H1 (cell line): ENCODE results near the gene SSH2. TPM values are rescaled to one million over a fixed set of nuclear protein-coding genes. Genes with fewer than 3 reads are reported as not detected.

Experiments
- CTCF ChIA-PET: fragments of 300-600 bp; sonication (Branson Sonifier 250); formaldehyde crosslinking; loops from one replicate; lab custom pipeline; 2021; ENCODE audit not compliant: partially characterized antibody; lab: Charles Lee
- POLR2A ChIA-PET: fragments of 300-600 bp; sonication (Branson Sonifier 250); formaldehyde crosslinking; loops from one replicate; lab custom pipeline; 2021; ENCODE audit warnings: inconsistent platforms; ENCODE audit not compliant: partially characterized antibody; lab: Charles Lee
- DNase-seq, 2 experiments: peaks; one replicate each; pipeline versions ENCODE4 v3.0.0 to v3.0.0-alpha.2; 2010 to 2022; ENCODE audit warnings: low spot score in 2 of 2, low read depth in 1 of 2, mixed read lengths in 1 of 2
- FAIRE-seq: peaks from 2 replicates; lab custom pipeline; 2011; peaks lifted over from hg19 to GRCh38; lab: Jason Lieb, UNC
- H2AFZ ChIP-seq: 2 replicates; pipeline ENCODE4 v1.8.1; 2012; ENCODE audit warnings: low read length, inconsistent platforms
- H2AK5ac ChIP-seq: 2 replicates; pipeline ENCODE4 v1.6.1; 2013; ENCODE audit warnings: low read depth, low read length
- H2BK120ac ChIP-seq: replicated peaks from 2 replicates; pipeline ENCODE3; 2013; ENCODE audit warnings: low read depth, low read length, inconsistent platforms
- H2BK12ac ChIP-seq: 2 replicates; pipeline ENCODE4 v1.6.1; 2013; ENCODE audit warnings: low read depth, low read length
- H2BK15ac ChIP-seq: 2 replicates; pipeline ENCODE4 v1.6.1; 2013; ENCODE audit warnings: low read length
- H2BK20ac ChIP-seq: 2 replicates; pipeline ENCODE4 v1.6.1; 2013; ENCODE audit warnings: low read length
- H2BK5ac ChIP-seq: 2 replicates; pipeline ENCODE4 v1.6.1; 2013; ENCODE audit warnings: low read depth, low read length
- H3K14ac ChIP-seq: 2 replicates; pipeline ENCODE4 v1.6.1; 2013; ENCODE audit warnings: inconsistent platforms; ENCODE audit not compliant: insufficient read length
- H3K18ac ChIP-seq: 2 replicates; pipeline ENCODE4 v1.6.1; 2013; ENCODE audit warnings: low read length; ENCODE audit errors: extremely low read depth
- H3K23ac ChIP-seq: 2 replicates; pipeline ENCODE4 v1.6.1; 2013; ENCODE audit warnings: inconsistent platforms; ENCODE audit not compliant: insufficient read length
- H3K23me2 ChIP-seq: 2 replicates; pipeline ENCODE4 v1.6.1; 2013; ENCODE audit warnings: low read depth, low read length
- H3K27ac ChIP-seq: 2 replicates; pipeline ENCODE4 v1.6.1; 2011; ENCODE audit warnings: low read depth, low read length, inconsistent platforms
- H3K27me3 ChIP-seq, 4 experiments: replicated peaks in 1 of 4; 1 replicate in 1 of 4; 2 replicates in 3 of 4; pipeline versions ENCODE4 v1.6.1 to v1.8.1; 2011 to 2013; ENCODE audit warnings: low read length in 3 of 4, mild to moderate bottlenecking in 3 of 4, inconsistent platforms in 2 of 4, mixed read lengths in 2 of 4, moderate library complexity in 1 of 4; ENCODE audit not compliant: control insufficient read depth in 3 of 4, insufficient read depth in 3 of 4; ENCODE audit errors: extremely low read depth in 1 of 4
- H3K36me3 ChIP-seq, 4 experiments: 2 replicates each; pipeline versions ENCODE4 v1.6.1 to v1.8.1; 2011 to 2013; ENCODE audit warnings: mild to moderate bottlenecking in 4 of 4, low read length in 3 of 4, moderate library complexity in 2 of 4, control low read depth in 1 of 4, inconsistent platforms in 1 of 4; ENCODE audit not compliant: insufficient read depth in 4 of 4, control insufficient read depth in 2 of 4
- H3K4ac ChIP-seq: replicated peaks from 2 replicates; pipeline ENCODE3; 2013; ENCODE audit warnings: low read length, low read depth, mixed read lengths, inconsistent platforms; ENCODE audit not compliant: insufficient read length
- H3K4me1 ChIP-seq, 4 experiments: replicated peaks in 1 of 4; 1 replicate in 1 of 4; 2 replicates in 3 of 4; pipeline versions ENCODE4 v1.6.1 to v1.8.1; 2011 to 2013; ENCODE audit warnings: low read length in 3 of 4, inconsistent platforms in 2 of 4, mixed read lengths in 1 of 4; ENCODE audit not compliant: insufficient read depth in 4 of 4, control insufficient read depth in 3 of 4
- H3K4me2 ChIP-seq, 2 experiments: 2 replicates each; pipeline versions ENCODE4 v1.6.1 to v1.8.1; 2011 to 2013; ENCODE audit warnings: low read depth in 2 of 2, low read length in 2 of 2, control low read depth in 1 of 2, inconsistent platforms in 1 of 2, mild to moderate bottlenecking in 1 of 2; ENCODE audit not compliant: insufficient read depth in 1 of 2
- H3K4me3 ChIP-seq, 4 experiments: fragments of 200-600, 300-600 bp in 1 of 4; sonication (generic), shearing (Covaris generic), sonication (Bioruptor Twin) in 1 of 4; 2 replicates each; pipeline versions ENCODE4 v1.5.1 to v1.8.1; 2011 to 2016; ENCODE audit warnings: low read length in 4 of 4, low read depth in 3 of 4, control low read depth in 2 of 4, inconsistent platforms in 2 of 4, mild to moderate bottlenecking in 2 of 4, mixed read lengths in 1 of 4, moderate library complexity in 1 of 4; ENCODE audit not compliant: insufficient read depth in 2 of 4; ENCODE audit errors: extremely low read depth in 1 of 4
- H3K56ac ChIP-seq: replicated peaks from 2 replicates; pipeline ENCODE3; 2013; ENCODE audit warnings: low read depth, mild to moderate bottlenecking, mixed read lengths, low read length, inconsistent platforms; ENCODE audit not compliant: insufficient read length
- H3K79me1 ChIP-seq: 2 replicates; pipeline ENCODE4 v1.6.1; 2013; ENCODE audit warnings: low read depth, low read length, control low read depth
- H3K79me2 ChIP-seq, 2 experiments: 2 replicates each; pipeline versions ENCODE4 v1.6.1 to v1.8.1; 2012 to 2013; ENCODE audit warnings: low read length in 2 of 2, mild to moderate bottlenecking in 2 of 2, inconsistent platforms in 1 of 2; ENCODE audit not compliant: insufficient read depth in 2 of 2, control insufficient read depth in 1 of 2
- H3K9ac ChIP-seq, 4 experiments: replicated peaks in 1 of 4; 1 replicate in 1 of 4; 2 replicates in 3 of 4; pipeline versions ENCODE4 v1.6.1 to v1.8.1; 2011 to 2013; ENCODE audit warnings: low read depth in 3 of 4, low read length in 3 of 4, control low read depth in 2 of 4, mild to moderate bottlenecking in 2 of 4, moderate library complexity in 2 of 4, inconsistent platforms in 1 of 4; ENCODE audit errors: extremely low read depth in 1 of 4
- H3K9me3 ChIP-seq, 2 experiments: 2 replicates each; pipeline versions ENCODE4 v1.6.1 to v1.8.1; 2012 to 2013; ENCODE audit warnings: mild to moderate bottlenecking in 2 of 2, moderate library complexity in 2 of 2, control low read depth in 1 of 2, inconsistent platforms in 1 of 2, low read depth in 1 of 2, low read length in 1 of 2, mixed read lengths in 1 of 2; ENCODE audit not compliant: insufficient read depth in 2 of 2
- H4K20me1 ChIP-seq, 2 experiments: replicated peaks in 1 of 2; 2 replicates each; pipeline versions ENCODE3 to v1.8.1; 2011 to 2013; ENCODE audit warnings: inconsistent platforms in 2 of 2, low read length in 2 of 2, mild to moderate bottlenecking in 1 of 2; ENCODE audit not compliant: insufficient read depth in 2 of 2, control insufficient read depth in 1 of 2
- H4K5ac ChIP-seq: 2 replicates; pipeline ENCODE4 v1.6.1; 2013; ENCODE audit warnings: low read length, low read depth, mixed read lengths, inconsistent platforms; ENCODE audit not compliant: insufficient read length
- H4K8ac ChIP-seq: 2 replicates; pipeline ENCODE4 v1.8.0; 2013; ENCODE audit warnings: mild to moderate bottlenecking, moderate library complexity, low read length, inconsistent platforms; ENCODE audit not compliant: insufficient read depth; ENCODE audit errors: extremely low read depth
- H4K91ac ChIP-seq: replicated peaks from 2 replicates; pipeline ENCODE3; 2013; ENCODE audit warnings: low read length, mixed read lengths, inconsistent platforms; ENCODE audit not compliant: insufficient read length
- BCL11A ChIP-seq, 2 experiments: IDR thresholded peaks; one replicate each; pipeline ENCODE4 v1.6.1; 2011; ENCODE audit warnings: low read depth in 2 of 2, low read length in 2 of 2, mild to moderate bottlenecking in 2 of 2
- BRCA1 ChIP-seq: IDR thresholded peaks from 2 replicates; pipeline ENCODE4 v1.6.1; 2012; ENCODE audit warnings: low read depth, low read length, improper control_type of control experiment
- CEBPB ChIP-seq: IDR thresholded peaks from 2 replicates; pipeline ENCODE4 v1.6.1; 2012; ENCODE audit warnings: low read depth, low read length
- FOSL1 ChIP-seq: IDR thresholded peaks from 2 replicates; pipeline ENCODE4 v1.6.1; 2011; ENCODE audit warnings: mild to moderate bottlenecking, low read depth, low read length, moderate library complexity; ENCODE audit not compliant: insufficient read depth
- MAFK ChIP-seq: IDR thresholded peaks from 2 replicates; pipeline ENCODE4 v1.6.1; 2012; ENCODE audit warnings: low read depth, mild to moderate bottlenecking, improper control_type of control experiment, low read length
- NANOG ChIP-seq: IDR thresholded peaks from 2 replicates; pipeline ENCODE4 v1.6.1; 2011; ENCODE audit warnings: low read length, low read depth, mild to moderate bottlenecking, inconsistent platforms; ENCODE audit not compliant: insufficient read depth, poor library complexity, severe bottlenecking
- SIN3A ChIP-seq, 2 experiments: IDR thresholded peaks in 1 of 2; conservative IDR thresholded peaks in 1 of 2; 2 replicates each; pipeline ENCODE4 v1.6.1; 2011 to 2012; ENCODE audit warnings: low read length in 2 of 2, improper control_type of control experiment in 1 of 2, low read depth in 1 of 2, mild to moderate bottlenecking in 1 of 2
- TAF7 ChIP-seq: optimal IDR thresholded peaks from 2 replicates; pipeline ENCODE3; 2011; ENCODE audit warnings: low read depth, mild to moderate bottlenecking, inconsistent platforms, low read length, moderate library complexity, borderline replicate concordance
- TEAD4 ChIP-seq: IDR thresholded peaks from 2 replicates; pipeline ENCODE4 v1.6.1; 2012; ENCODE audit warnings: low read depth, low read length, inconsistent platforms, mixed read lengths
- WGBS, 2 experiments: shearing (Covaris generic) in 1 of 2; methylation state at CpG; one replicate each; pipeline versions ENCODE4 v1.1.6 to v1.1.7; 2013 to 2015; ENCODE audit warnings: low lambda C conversion rate in 2 of 2, mixed read lengths in 2 of 2, inconsistent platforms in 1 of 2, low coverage in 1 of 2, missing lambda C conversion rate in 1 of 2; ENCODE audit not compliant: insufficient replicate concordance in 2 of 2, insufficient coverage in 1 of 2, insufficient read length in 1 of 2; ENCODE audit errors: extremely low coverage in 1 of 2, missing lambda C conversion rate in 1 of 2; 5-methylcytosine and 5-hydroxymethylcytosine counted together
- polyA plus RNA-seq, 7 experiments: library from polyadenylated mRNA; depleted of rRNA in 3 of 7; stranded (reverse) in 5 of 7; unstranded in 2 of 7; fragments of >200 nt in 5 of 7; fragments of 200-250 nt in 2 of 7; gene quantifications; 1 replicate in 5 of 7; 2 replicates in 1 of 7; 4 replicates in 1 of 7; pipeline versions ENCODE4 v1.2.1 to v1.2.3, GENCODE V29; 2011 to 2013; ENCODE audit warnings: missing spikeins in 2 of 7, mixed read lengths in 2 of 7
- total RNA-seq: library from RNA; stranded (reverse); fragmentation: NEBNext Ultra II Directional; extraction: Animal tissue kit (Norgen Biotek cat#: 25700); gene quantifications from 2 replicates; pipeline ENCODE4 v1.2.1, GENCODE V29; 2021
- TF ChIP-seq, protein P1 (sequence below): IDR thresholded peaks from 2 replicates; pipeline ENCODE4 v1.6.1; 2012; ENCODE audit warnings: low read length, inconsistent platforms

SSH2 gene
- total and polyA plus RNA-seq, 2 of the 8 experiments (the other 6 are each of a cell fraction or from before 2014, with no cell fraction given), result 5.2 to 15.9 TPM

DNA sequence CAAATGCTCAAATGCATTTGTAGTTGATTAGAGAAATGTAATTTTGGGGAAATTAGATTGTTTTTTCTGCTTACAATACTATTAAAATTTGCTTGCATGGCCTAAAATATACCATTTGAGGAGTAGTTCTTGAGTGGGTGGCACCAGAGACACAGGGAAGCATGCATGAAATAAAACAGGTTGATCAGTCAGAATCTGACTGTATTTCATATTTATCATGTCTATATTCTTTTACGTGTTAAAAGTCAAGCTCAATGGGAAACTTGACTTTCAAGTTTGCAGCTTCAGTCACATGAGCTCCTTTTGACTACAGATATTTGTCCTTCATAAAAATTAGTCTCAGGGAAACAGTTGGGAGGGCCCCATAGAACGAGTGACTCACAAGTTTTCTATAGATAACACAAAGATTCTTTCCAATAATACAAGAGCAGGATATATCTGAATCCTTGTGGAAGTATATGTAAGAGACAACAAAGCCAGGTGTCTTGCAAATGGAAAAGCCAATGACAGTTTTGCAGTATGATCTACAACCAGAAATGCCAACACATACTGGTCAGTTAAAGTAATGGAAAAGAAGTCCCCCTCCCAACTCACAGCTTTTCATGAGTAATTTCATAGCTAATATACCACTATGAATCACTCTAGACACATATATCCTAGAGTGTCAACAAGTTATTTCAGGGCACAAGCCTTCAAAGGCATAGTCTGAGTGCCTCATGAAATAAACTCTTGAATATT is 265.1 kb downstream of the SSH2 start:
- H3K18ac ChIP-seq, result no peak overlapping the region
- POLR2A ChIA-PET, result interaction anchor here (1.1 kb wide), 1 partner anchor 8 kb away, joined by 4 read pairs; no protein-coding TSS in a partner anchor

More for the DNA sequence above, 265.1 kb downstream of the SSH2 start:
- Histone ChIP-seq H4K91ac (no peak overlapping the region), H3K36me3 (no peaks in the 10 kb centered on the region), H2BK120ac (no peak overlapping the region), H3K14ac (no peak overlapping the region), H3K4me2 (no peak overlapping the region), H2BK15ac (no peak overlapping the region), H3K23me2 (no peaks in the 10 kb centered on the region), H2BK12ac (no peak overlapping the region), H4K20me1 (no peaks in the 10 kb centered on the region), H3K4ac (no peak overlapping the region), H2AFZ (no peak overlapping the region), H4K8ac (no peak overlapping the region), H3K79me1 (no peaks in the 10 kb centered on the region), H3K4me1 (peaks cover 0 to 3% (median 0%) of the 10 kb centered on the region in 4 experiments; a peak in 1 of 7 replicates), H3K23ac (no peak overlapping the region), H3K27ac (no peak overlapping the region), H3K4me3 (no peak overlapping the region), H3K79me2 (no peaks in the 10 kb centered on the region), H2BK20ac (no peak overlapping the region), H3K56ac (no peak overlapping the region), H3K9me3 (no peaks in the 10 kb centered on the region), H4K5ac (no peak overlapping the region), H3K9ac (no peak overlapping the region), H2BK5ac (no peak overlapping the region), H2AK5ac (no peak overlapping the region), H3K27me3 (no peaks in the 10 kb centered on the region)
- 96% methylated on average over 2 of the region's 2 CpGs; no CpG with 5 or more reads in 1 of the 2 experiments for WGBS, 2 experiments
- CTCF ChIA-PET, result interaction anchor here (0.6 to 1.9 kb wide), 6 partner anchors 25 to 431 kb away, joined by 3 to 9 read pairs (median 5); no protein-coding TSS in a partner anchor
- DNase-seq, result no peak
- no peak for FAIRE-seq
- TF ChIP-seq BRCA1, result no peak
- TF ChIP-seq TEAD4, result no peak
- no peak for TF ChIP-seq TAF7
- TF ChIP-seq CEBPB, result no peak
- TF ChIP-seq NANOG, result no peak
- TF ChIP-seq, protein P1, sequence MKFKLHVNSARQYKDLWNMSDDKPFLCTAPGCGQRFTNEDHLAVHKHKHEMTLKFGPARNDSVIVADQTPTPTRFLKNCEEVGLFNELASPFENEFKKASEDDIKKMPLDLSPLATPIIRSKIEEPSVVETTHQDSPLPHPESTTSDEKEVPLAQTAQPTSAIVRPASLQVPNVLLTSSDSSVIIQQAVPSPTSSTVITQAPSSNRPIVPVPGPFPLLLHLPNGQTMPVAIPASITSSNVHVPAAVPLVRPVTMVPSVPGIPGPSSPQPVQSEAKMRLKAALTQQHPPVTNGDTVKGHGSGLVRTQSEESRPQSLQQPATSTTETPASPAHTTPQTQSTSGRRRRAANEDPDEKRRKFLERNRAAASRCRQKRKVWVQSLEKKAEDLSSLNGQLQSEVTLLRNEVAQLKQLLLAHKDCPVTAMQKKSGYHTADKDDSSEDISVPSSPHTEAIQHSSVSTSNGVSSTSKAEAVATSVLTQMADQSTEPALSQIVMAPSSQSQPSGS, result no peak
- TF ChIP-seq MAFK, result no peak
- TF ChIP-seq BCL11A (IDR thresholded peaks at IDR 0.05; ENCODE audit: low read depth in 2 of 2, low read length in 2 of 2), result no peak
- TF ChIP-seq FOSL1, result no peak
- TF ChIP-seq SIN3A (conservative IDR thresholded peaks at IDR 0.05 in 1 of 2, IDR thresholded peaks at IDR 0.05 in 1 of 2; ENCODE audit: low read depth in 1 of 2, low read length in 2 of 2), result no peak
